ENCODE data around the gene NDUFA12.

The NDUFA12 gene

DNA sequence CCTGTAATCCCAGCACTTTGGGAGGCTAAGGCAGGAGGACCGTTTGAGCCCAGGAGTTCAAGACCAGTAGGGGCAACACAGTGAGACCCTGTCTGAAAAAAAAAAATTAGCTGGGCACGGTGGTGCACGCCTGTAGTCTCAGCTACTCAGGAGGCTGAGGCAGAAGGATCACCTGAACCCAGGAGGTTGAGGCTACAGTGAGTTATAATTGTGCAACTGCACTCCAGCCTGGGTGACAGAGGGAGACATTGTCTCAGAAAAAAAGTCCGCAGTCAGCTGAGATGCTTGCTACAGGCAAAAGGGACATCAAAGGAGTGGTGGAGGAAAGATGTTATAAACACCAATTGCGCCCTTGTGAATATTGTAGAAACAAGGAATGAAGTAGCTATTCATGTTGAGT is 77.8 kb downstream of the NDUFA12 start:
- TF ChIP-seq ISL1 (CRISPR knock-in tag; IDR thresholded peaks at IDR 0.05) (no peak), ZFP30 (CRISPR knock-in tag; IDR thresholded peaks at IDR 0.05) (no peak), OSR1 (CRISPR knock-in tag; IDR thresholded peaks at IDR 0.05) (no peak), ESRRG (CRISPR knock-in tag; IDR thresholded peaks at IDR 0.05) (no peak), SNAI2 (CRISPR knock-in tag; IDR thresholded peaks at IDR 0.05) (no peak), ZC3H10 (CRISPR knock-in tag; IDR thresholded peaks at IDR 0.05) (no peak), ARNTL (CRISPR knock-in tag; IDR thresholded peaks at IDR 0.05; ENCODE audit: borderline replicate concordance, low read depth) (no peak), PPARA (CRISPR knock-in tag; IDR thresholded peaks at IDR 0.05; ENCODE audit: borderline replicate concordance) (no peak), ZFP3 (CRISPR knock-in tag; IDR thresholded peaks at IDR 0.05) (no peak), TCF4 (CRISPR knock-in tag; IDR thresholded peaks at IDR 0.05; ENCODE audit: borderline replicate concordance) (no peak), POU6F1 (CRISPR knock-in tag; IDR thresholded peaks at IDR 0.05; ENCODE audit: borderline replicate concordance, low read depth) (no peak), RARB (CRISPR knock-in tag; IDR thresholded peaks at IDR 0.05) (no peak), ZNF565 (CRISPR knock-in tag; conservative IDR thresholded peaks at IDR 0.05; ENCODE audit: low read depth) (no peak), ZNF8 (CRISPR knock-in tag; IDR thresholded peaks at IDR 0.05) (no peak), GLIS3 (CRISPR knock-in tag; IDR thresholded peaks at IDR 0.05) (no peak)
- ATAC-seq: no peak

DNA sequence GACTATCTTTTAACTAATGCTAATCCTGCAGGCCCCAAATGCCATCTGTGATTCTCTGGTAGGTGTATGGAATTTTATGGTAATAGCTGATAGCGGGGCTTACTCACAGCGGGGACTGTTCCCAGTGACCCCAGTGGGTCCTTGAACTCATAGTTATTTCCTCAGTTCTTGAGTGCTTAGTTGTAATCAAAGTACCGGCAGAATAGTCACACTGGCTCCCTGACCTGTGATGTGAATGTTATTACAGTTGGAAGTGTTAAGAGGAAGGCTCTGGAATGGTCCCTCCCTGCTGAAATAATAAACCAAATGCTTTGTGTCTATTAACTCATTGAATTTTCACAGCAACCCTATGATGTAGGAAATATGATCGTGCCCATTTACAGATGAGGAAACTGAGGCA is 78.3 kb downstream of the NDUFA12 start:
- no peak for ATAC-seq

GRCh38 chr12:94922561-94922960 is 80.9 kb downstream of the NDUFA12 start:
- no peak for ATAC-seq
- TF ChIP-seq SNAI2 (CRISPR knock-in tag; IDR thresholded peaks at IDR 0.05) (no peak), RARB (CRISPR knock-in tag; IDR thresholded peaks at IDR 0.05) (no peak), ZC3H10 (CRISPR knock-in tag; IDR thresholded peaks at IDR 0.05) (no peak), OSR1 (CRISPR knock-in tag; IDR thresholded peaks at IDR 0.05) (no peak), ZFP3 (CRISPR knock-in tag; IDR thresholded peaks at IDR 0.05) (no peak), ARNTL (CRISPR knock-in tag; IDR thresholded peaks at IDR 0.05; ENCODE audit: borderline replicate concordance, low read depth) (no peak), TCF4 (CRISPR knock-in tag; IDR thresholded peaks at IDR 0.05; ENCODE audit: borderline replicate concordance) (no peak), ZNF8 (CRISPR knock-in tag; IDR thresholded peaks at IDR 0.05) (no peak), ESRRG (CRISPR knock-in tag; IDR thresholded peaks at IDR 0.05) (no peak), CSDC2 (CRISPR knock-in tag; IDR thresholded peaks at IDR 0.05) (no peak)
- TF ChIP-seq, protein P1, sequence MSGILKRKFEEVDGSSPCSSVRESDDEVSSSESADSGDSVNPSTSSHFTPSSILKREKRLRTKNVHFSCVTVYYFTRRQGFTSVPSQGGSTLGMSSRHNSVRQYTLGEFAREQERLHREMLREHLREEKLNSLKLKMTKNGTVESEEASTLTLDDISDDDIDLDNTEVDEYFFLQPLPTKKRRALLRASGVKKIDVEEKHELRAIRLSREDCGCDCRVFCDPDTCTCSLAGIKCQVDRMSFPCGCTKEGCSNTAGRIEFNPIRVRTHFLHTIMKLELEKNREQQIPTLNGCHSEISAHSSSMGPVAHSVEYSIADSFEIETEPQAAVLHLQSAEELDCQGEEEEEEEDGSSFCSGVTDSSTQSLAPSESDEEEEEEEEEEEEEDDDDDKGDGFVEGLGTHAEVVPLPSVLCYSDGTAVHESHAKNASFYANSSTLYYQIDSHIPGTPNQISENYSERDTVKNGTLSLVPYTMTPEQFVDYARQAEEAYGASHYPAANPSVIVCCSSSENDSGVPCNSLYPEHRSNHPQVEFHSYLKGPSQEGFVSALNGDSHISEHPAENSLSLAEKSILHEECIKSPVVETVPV (CRISPR knock-in tag; IDR thresholded peaks at IDR 0.05): no peak
- TF ChIP-seq, protein P2, sequence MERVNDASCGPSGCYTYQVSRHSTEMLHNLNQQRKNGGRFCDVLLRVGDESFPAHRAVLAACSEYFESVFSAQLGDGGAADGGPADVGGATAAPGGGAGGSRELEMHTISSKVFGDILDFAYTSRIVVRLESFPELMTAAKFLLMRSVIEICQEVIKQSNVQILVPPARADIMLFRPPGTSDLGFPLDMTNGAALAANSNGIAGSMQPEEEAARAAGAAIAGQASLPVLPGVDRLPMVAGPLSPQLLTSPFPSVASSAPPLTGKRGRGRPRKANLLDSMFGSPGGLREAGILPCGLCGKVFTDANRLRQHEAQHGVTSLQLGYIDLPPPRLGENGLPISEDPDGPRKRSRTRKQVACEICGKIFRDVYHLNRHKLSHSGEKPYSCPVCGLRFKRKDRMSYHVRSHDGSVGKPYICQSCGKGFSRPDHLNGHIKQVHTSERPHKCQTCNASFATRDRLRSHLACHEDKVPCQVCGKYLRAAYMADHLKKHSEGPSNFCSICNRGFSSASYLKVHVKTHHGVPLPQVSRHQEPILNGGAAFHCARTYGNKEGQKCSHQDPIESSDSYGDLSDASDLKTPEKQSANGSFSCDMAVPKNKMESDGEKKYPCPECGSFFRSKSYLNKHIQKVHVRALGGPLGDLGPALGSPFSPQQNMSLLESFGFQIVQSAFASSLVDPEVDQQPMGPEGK (CRISPR knock-in tag; IDR thresholded peaks at IDR 0.05; ENCODE audit: borderline replicate concordance): no peak
- TF ChIP-seq, protein P3, sequence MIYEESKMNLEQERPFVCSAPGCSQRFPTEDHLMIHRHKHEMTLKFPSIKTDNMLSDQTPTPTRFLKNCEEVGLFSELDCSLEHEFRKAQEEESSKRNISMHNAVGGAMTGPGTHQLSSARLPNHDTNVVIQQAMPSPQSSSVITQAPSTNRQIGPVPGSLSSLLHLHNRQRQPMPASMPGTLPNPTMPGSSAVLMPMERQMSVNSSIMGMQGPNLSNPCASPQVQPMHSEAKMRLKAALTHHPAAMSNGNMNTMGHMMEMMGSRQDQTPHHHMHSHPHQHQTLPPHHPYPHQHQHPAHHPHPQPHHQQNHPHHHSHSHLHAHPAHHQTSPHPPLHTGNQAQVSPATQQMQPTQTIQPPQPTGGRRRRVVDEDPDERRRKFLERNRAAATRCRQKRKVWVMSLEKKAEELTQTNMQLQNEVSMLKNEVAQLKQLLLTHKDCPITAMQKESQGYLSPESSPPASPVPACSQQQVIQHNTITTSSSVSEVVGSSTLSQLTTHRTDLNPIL (CRISPR knock-in tag; IDR thresholded peaks at IDR 0.05; ENCODE audit: low read depth): no peak
- TF ChIP-seq, protein P4, sequence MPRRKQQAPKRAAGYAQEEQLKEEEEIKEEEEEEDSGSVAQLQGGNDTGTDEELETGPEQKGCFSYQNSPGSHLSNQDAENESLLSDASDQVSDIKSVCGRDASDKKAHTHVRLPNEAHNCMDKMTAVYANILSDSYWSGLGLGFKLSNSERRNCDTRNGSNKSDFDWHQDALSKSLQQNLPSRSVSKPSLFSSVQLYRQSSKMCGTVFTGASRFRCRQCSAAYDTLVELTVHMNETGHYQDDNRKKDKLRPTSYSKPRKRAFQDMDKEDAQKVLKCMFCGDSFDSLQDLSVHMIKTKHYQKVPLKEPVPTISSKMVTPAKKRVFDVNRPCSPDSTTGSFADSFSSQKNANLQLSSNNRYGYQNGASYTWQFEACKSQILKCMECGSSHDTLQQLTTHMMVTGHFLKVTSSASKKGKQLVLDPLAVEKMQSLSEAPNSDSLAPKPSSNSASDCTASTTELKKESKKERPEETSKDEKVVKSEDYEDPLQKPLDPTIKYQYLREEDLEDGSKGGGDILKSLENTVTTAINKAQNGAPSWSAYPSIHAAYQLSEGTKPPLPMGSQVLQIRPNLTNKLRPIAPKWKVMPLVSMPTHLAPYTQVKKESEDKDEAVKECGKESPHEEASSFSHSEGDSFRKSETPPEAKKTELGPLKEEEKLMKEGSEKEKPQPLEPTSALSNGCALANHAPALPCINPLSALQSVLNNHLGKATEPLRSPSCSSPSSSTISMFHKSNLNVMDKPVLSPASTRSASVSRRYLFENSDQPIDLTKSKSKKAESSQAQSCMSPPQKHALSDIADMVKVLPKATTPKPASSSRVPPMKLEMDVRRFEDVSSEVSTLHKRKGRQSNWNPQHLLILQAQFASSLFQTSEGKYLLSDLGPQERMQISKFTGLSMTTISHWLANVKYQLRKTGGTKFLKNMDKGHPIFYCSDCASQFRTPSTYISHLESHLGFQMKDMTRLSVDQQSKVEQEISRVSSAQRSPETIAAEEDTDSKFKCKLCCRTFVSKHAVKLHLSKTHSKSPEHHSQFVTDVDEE (CRISPR knock-in tag; IDR thresholded peaks at IDR 0.05): no peak

More for the DNA sequence above, 78.3 kb downstream of the NDUFA12 start:
- TF ChIP-seq SNAI2 (CRISPR knock-in tag; IDR thresholded peaks at IDR 0.05) (no peak), ZNF70 (CRISPR knock-in tag; IDR thresholded peaks at IDR 0.05) (no peak), CSDC2 (CRISPR knock-in tag; IDR thresholded peaks at IDR 0.05) (no peak), TCF4 (CRISPR knock-in tag; IDR thresholded peaks at IDR 0.05; ENCODE audit: borderline replicate concordance) (no peak), PPARA (CRISPR knock-in tag; IDR thresholded peaks at IDR 0.05; ENCODE audit: borderline replicate concordance) (no peak), GLIS3 (CRISPR knock-in tag; IDR thresholded peaks at IDR 0.05) (no peak)
- TF ChIP-seq, protein P3 (CRISPR knock-in tag; IDR thresholded peaks at IDR 0.05; ENCODE audit: low read depth): no peak
- TF ChIP-seq, protein P2 (CRISPR knock-in tag; IDR thresholded peaks at IDR 0.05; ENCODE audit: borderline replicate concordance): no peak

Measured in SK-N-SH treated with all-trans-retinoic acid at 6 μM for 48 hours (cell line).